H9 (cell line): ENCODE data around the gene TMCC2. TPM values are rescaled to one million over a fixed set of nuclear protein-coding genes. Genes with fewer than 3 reads are reported as not detected.

Experiments used
- DNase-seq: peaks from one replicate; pipeline ENCODE4 v3.0.0-alpha.2; 2017
- H2AFZ ChIP-seq: one replicate; pipeline ENCODE4 v1.6.1; 2013; ENCODE audit warnings: mild to moderate bottlenecking, low read length, control low read depth, moderate library complexity
- H2AK5ac ChIP-seq: 2 replicates; pipeline ENCODE4 v1.6.1; 2013; ENCODE audit warnings: low read length, control low read depth, mixed read lengths; ENCODE audit not compliant: insufficient read length
- H2BK120ac ChIP-seq: one replicate; pipeline ENCODE4 v1.6.1; 2013; ENCODE audit warnings: low read depth, mild to moderate bottlenecking, low read length, control low read depth, inconsistent platforms; ENCODE audit not compliant: poor library complexity, severe bottlenecking
- H2BK12ac ChIP-seq: 2 replicates; pipeline ENCODE4 v1.6.1; 2013; ENCODE audit warnings: low read length, control low read depth, mixed read lengths, low read depth; ENCODE audit not compliant: insufficient read length
- H2BK15ac ChIP-seq: 2 replicates; pipeline ENCODE4 v1.6.1; 2013; ENCODE audit warnings: low read depth, low read length, control low read depth
- H2BK20ac ChIP-seq: one replicate; pipeline ENCODE4 v1.6.1; 2013; ENCODE audit warnings: low read depth, mild to moderate bottlenecking, low read length, control low read depth, inconsistent platforms; ENCODE audit not compliant: poor library complexity, severe bottlenecking
- H2BK5ac ChIP-seq: 2 replicates; pipeline ENCODE4 v1.6.1; 2013; ENCODE audit warnings: low read length, control low read depth, mixed read lengths; ENCODE audit not compliant: insufficient read length
- H3K14ac ChIP-seq: 2 replicates; pipeline ENCODE4 v1.6.1; 2013; ENCODE audit warnings: low read length, control low read depth; ENCODE audit not compliant: insufficient read depth
- H3K18ac ChIP-seq: 2 replicates; pipeline ENCODE4 v1.6.1; 2013; ENCODE audit warnings: low read depth, mild to moderate bottlenecking, mixed read lengths, low read length, control low read depth; ENCODE audit not compliant: insufficient read length
- H3K23ac ChIP-seq: 2 replicates; pipeline ENCODE4 v1.6.1; 2013; ENCODE audit warnings: low read length, control low read depth, mixed read lengths, low read depth; ENCODE audit not compliant: insufficient read length
- H3K23me2 ChIP-seq: 2 replicates; pipeline ENCODE4 v1.6.1; 2013; ENCODE audit warnings: low read depth, mild to moderate bottlenecking, mixed read lengths, low read length, control low read depth; ENCODE audit not compliant: insufficient read length, poor library complexity, severe bottlenecking
- H3K27ac ChIP-seq: 2 replicates; pipeline ENCODE4 v1.5.1; 2013; ENCODE audit warnings: low read length, control low read depth, mixed read lengths, low read depth; ENCODE audit not compliant: insufficient read length
- H3K27me3 ChIP-seq: 2 replicates; pipeline ENCODE4 v1.6.1; 2013; ENCODE audit warnings: low read length, control low read depth, inconsistent platforms; ENCODE audit not compliant: insufficient read depth
- H3K4ac ChIP-seq: 2 replicates; pipeline ENCODE4 v1.6.1; 2013; ENCODE audit warnings: low read depth, mild to moderate bottlenecking, control low read depth, inconsistent platforms, low read length, moderate library complexity
- H3K4me1 ChIP-seq: 2 replicates; pipeline ENCODE4 v1.6.1; 2013; ENCODE audit warnings: low read length, control low read depth, inconsistent platforms; ENCODE audit not compliant: insufficient read depth
- H3K4me2 ChIP-seq: 2 replicates; pipeline ENCODE4 v1.6.1; 2013; ENCODE audit warnings: low read length, control low read depth, mixed read lengths; ENCODE audit not compliant: insufficient read length, insufficient read depth
- H3K56ac ChIP-seq: 2 replicates; pipeline ENCODE4 v1.6.1; 2013; ENCODE audit warnings: low read depth, mild to moderate bottlenecking, mixed read lengths, low read length, control low read depth; ENCODE audit not compliant: insufficient read length
- H3K79me1 ChIP-seq: 2 replicates; pipeline ENCODE4 v1.6.1; 2013; ENCODE audit warnings: low read depth, mild to moderate bottlenecking, moderate library complexity, low read length, control low read depth, inconsistent platforms; ENCODE audit not compliant: insufficient read depth, poor library complexity, severe bottlenecking
- H3K79me2 ChIP-seq: 2 replicates; pipeline ENCODE4 v1.6.1; 2013; ENCODE audit warnings: low read length, control low read depth, inconsistent platforms; ENCODE audit not compliant: insufficient read depth
- H3K9ac ChIP-seq: 2 replicates; pipeline ENCODE4 v1.6.1; 2013; ENCODE audit warnings: low read length, control low read depth, mixed read lengths; ENCODE audit not compliant: insufficient read length; ENCODE audit errors: extremely low read depth
- H3K9me3 ChIP-seq: one replicate; pipeline ENCODE4 v1.6.1; 2013; ENCODE audit warnings: low read depth, low read length, inconsistent platforms; ENCODE audit not compliant: control insufficient read depth
- H3T11ph ChIP-seq: one replicate; pipeline ENCODE4 v1.6.1; 2013; ENCODE audit warnings: mild to moderate bottlenecking, low read length, control low read depth, inconsistent platforms
- H4K20me1 ChIP-seq: one replicate; pipeline ENCODE4 v1.6.1; 2013; ENCODE audit not compliant: control insufficient read depth, insufficient read length, insufficient read depth
- H4K5ac ChIP-seq: 2 replicates; pipeline ENCODE4 v1.6.1; 2013; ENCODE audit warnings: low read depth, mild to moderate bottlenecking, mixed read lengths, low read length, control low read depth; ENCODE audit not compliant: insufficient read length
- H4K8ac ChIP-seq: replicated peaks from 2 replicates; pipeline ENCODE4 v1.6.1; 2013; ENCODE audit warnings: low read length, control low read depth, mixed read lengths, low read depth; ENCODE audit not compliant: insufficient read length
- H4K91ac ChIP-seq: 2 replicates; pipeline ENCODE4 v1.6.1; 2013; ENCODE audit warnings: low read depth, mild to moderate bottlenecking, moderate library complexity, mixed read lengths, low read length, control low read depth; ENCODE audit not compliant: insufficient read length
- H3K27ac Mint-ChIP-seq, 3 experiments: 2 replicates in 2 of 3; 3 replicates in 1 of 3; pipeline ENCODE4 v1.8.0; 2020 to 2021; ENCODE audit warnings: mixed read lengths in 3 of 3, mild to moderate bottlenecking in 1 of 3, moderate library complexity in 1 of 3
- H3K27me3 Mint-ChIP-seq: 2 replicates; pipeline ENCODE4 v1.8.0; 2021; ENCODE audit warnings: low read depth, mild to moderate bottlenecking, moderate library complexity, mixed read lengths
- H3K36me3 Mint-ChIP-seq, 3 experiments: 2 replicates in 2 of 3; 3 replicates in 1 of 3; pipeline ENCODE4 v1.8.0; 2020 to 2021; ENCODE audit warnings: low read depth in 3 of 3, mixed read lengths in 3 of 3; ENCODE audit not compliant: insufficient read depth in 1 of 3
- H3K4me1 Mint-ChIP-seq, 2 experiments: 2 replicates each; pipeline ENCODE4 v1.8.0; 2020; ENCODE audit warnings: mixed read lengths in 2 of 2
- H3K4me3 Mint-ChIP-seq, 2 experiments: 2 replicates in 1 of 2; 3 replicates in 1 of 2; pipeline ENCODE4 v1.8.0; 2020 to 2021; ENCODE audit warnings: mild to moderate bottlenecking in 2 of 2, mixed read lengths in 2 of 2, moderate library complexity in 1 of 2
- H3K9me3 Mint-ChIP-seq, 2 experiments: 2 replicates in 1 of 2; 3 replicates in 1 of 2; pipeline ENCODE4 v1.8.0; 2020; ENCODE audit warnings: mild to moderate bottlenecking in 2 of 2, mixed read lengths in 2 of 2, moderate library complexity in 1 of 2
- WGBS: extraction: QIAGEN DNeasy Blood & Tissue Kit; methylation state at CpG from one replicate; pipeline ENCODE4 v1.1.7; 2013; ENCODE audit warnings: missing lambda C conversion rate, low lambda C conversion rate, mixed read lengths; ENCODE audit not compliant: insufficient read length; ENCODE audit errors: extremely low coverage; 5-methylcytosine and 5-hydroxymethylcytosine counted together
- total RNA-seq: library from RNA; stranded (reverse); gene quantifications from 2 replicates; pipeline ENCODE4 v1.2.1, GENCODE V29; 2021
- TF ChIP-seq, protein P1 (sequence below): fragments of 200-600 bp; sonication (generic); conservative IDR thresholded peaks from 3 replicates; pipeline ENCODE4 v1.8.0; 2021; ENCODE audit warnings: antibody characterized with exemption, mild to moderate bottlenecking

Gene TMCC2
- total RNA-seq, 1 experiment from 2014 or later: 11.7 TPM

- H3K27ac Mint-ChIP-seq: no peak overlapping the region
- Histone ChIP-seq H2AK5ac (no peak overlapping the region), H3K4me1 (peaks cover 16% of the 10 kb centered on the region; the same call in 1 of the 2 replicates), H3K9ac (no peak overlapping the region), H3K27ac (no peak overlapping the region), H3K79me2 (peaks cover 1% of the 10 kb centered on the region; the same call in 1 of the 2 replicates), H2AFZ (no peak overlapping the region), H3K23ac (no peak overlapping the region), H3K9me3 (no peaks in the 10 kb centered on the region), H4K91ac (no peak overlapping the region), H3K18ac (no peak overlapping the region), H3K27me3 (no peaks in the 10 kb centered on the region), H3K14ac (no peak overlapping the region), H4K20me1 (no peaks in the 10 kb centered on the region), H3K4me2 (no peak overlapping the region), H2BK5ac (no peak overlapping the region), H2BK15ac (no peak overlapping the region), H4K8ac (no peak overlapping the region), H2BK120ac (no peak overlapping the region), H3T11ph (no peak overlapping the region), H2BK12ac (no peak overlapping the region), H2BK20ac (no peak overlapping the region), H3K4ac (no peak overlapping the region), H4K5ac (no peak overlapping the region), H3K56ac (no peak overlapping the region), H3K23me2 (no peaks in the 10 kb centered on the region), H3K79me1 (peaks cover 4% of the 10 kb centered on the region)
- peaks cover 58 to 65% of the 10 kb centered on the region in 2 experiments for H3K4me1 Mint-ChIP-seq
- TF ChIP-seq, protein P1, sequence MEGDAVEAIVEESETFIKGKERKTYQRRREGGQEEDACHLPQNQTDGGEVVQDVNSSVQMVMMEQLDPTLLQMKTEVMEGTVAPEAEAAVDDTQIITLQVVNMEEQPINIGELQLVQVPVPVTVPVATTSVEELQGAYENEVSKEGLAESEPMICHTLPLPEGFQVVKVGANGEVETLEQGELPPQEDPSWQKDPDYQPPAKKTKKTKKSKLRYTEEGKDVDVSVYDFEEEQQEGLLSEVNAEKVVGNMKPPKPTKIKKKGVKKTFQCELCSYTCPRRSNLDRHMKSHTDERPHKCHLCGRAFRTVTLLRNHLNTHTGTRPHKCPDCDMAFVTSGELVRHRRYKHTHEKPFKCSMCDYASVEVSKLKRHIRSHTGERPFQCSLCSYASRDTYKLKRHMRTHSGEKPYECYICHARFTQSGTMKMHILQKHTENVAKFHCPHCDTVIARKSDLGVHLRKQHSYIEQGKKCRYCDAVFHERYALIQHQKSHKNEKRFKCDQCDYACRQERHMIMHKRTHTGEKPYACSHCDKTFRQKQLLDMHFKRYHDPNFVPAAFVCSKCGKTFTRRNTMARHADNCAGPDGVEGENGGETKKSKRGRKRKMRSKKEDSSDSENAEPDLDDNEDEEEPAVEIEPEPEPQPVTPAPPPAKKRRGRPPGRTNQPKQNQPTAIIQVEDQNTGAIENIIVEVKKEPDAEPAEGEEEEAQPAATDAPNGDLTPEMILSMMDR: no peak
- H3K27me3 Mint-ChIP-seq: no peaks in the 10 kb centered on the region
- no CpG with 5 or more reads among the region's 2 CpGs for whole genome bisulfite sequencing
- no peak overlapping the region for H3K4me3 Mint-ChIP-seq
- peaks cover 0 to 2% (median 2%) of the 10 kb centered on the region in 3 experiments; a peak in 5 of 7 replicates for H3K36me3 Mint-ChIP-seq
- H3K9me3 Mint-ChIP-seq: no peaks in the 10 kb centered on the region
- no peak for DNase-seq
These were observed 39.1 kb upstream of the TMCC2 start for GRCh38 chr1:205188596-205188995.
